Measurements from ENCODE around the gene EDDM13. TPM values are rescaled to one million over a fixed set of nuclear protein-coding genes. Genes with fewer than 3 reads are reported as not detected.

EDDM13 gene
- total and polyA plus RNA-seq, 2 of the 8 experiments (the other 6 are each of a cell fraction or from before 2014, with no cell fraction given), result not detected

DNA sequence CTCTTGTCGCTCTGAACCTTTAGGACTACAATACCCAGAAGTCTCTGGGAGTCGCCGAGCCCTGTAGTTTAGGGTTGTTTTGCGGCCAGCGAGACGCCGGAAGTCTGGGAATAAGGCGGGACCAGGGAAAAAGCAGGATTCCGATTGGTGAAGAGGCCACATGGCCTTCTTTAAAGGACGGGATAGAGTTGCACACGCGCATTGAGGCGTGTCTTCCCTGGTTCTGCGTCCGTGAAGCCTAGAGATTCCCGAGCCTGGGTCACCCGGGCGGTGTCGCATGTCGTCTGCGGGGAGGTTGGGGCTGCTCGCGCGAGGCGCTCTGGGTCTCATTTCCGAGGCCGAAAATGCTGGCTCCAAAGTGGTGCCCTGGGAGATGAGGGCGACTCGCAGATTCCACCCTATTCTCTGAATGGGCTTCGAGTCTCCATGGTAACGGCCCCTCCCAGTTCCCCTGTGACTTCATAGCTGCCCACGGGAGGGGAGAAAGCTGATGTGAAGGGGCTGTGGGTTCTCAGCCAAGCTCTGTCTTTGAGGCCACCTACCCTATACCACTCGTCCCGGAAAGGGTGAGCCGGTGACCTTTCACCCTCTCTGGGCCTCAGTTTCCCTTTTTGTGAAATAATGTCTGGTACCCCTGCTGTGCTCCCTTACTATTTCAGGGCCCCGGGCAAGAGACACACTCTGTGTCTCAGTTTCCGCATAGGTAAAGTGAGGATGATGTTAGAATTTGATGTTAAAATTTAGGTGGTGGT is 42.7 kb downstream of the EDDM13 start:
- H3K27ac ChIP-seq (ENCODE audit: low read depth, low read length), result peak overlapping the region; percentile 98
- H3K79me1 ChIP-seq (ENCODE audit: low read depth, low read length), result no peaks in the 10 kb centered on the region
- 0 out of 2 replicates have a peak overlapping the region, but pooled peaks have one; percentile 19 for H4K8ac ChIP-seq (ENCODE audit: extremely low read depth, insufficient read depth, low read length)
- H2BK120ac ChIP-seq (replicated peaks; ENCODE audit: low read depth, low read length), result no peak overlapping the region
- H3K4me3 ChIP-seq (ENCODE audit: extremely low read depth in 1 of 4, insufficient read depth in 2 of 4, low read depth in 3 of 4, low read length in 4 of 4), result peak overlapping the region; percentile 71 to 99 (median 90)
- H3K18ac ChIP-seq (ENCODE audit: extremely low read depth, low read length), result peak overlapping the region; percentile 93
- no peak overlapping the region for H2AK5ac ChIP-seq (ENCODE audit: low read depth, low read length)
- peak overlapping the region; percentile 98 for H2BK5ac ChIP-seq (ENCODE audit: low read depth, low read length)
- H3K23me2 ChIP-seq (ENCODE audit: low read depth, low read length), result no peaks in the 10 kb centered on the region; the same call in 1 of the 2 replicates
- peaks cover 0 to 3% (median 1%) of the 10 kb centered on the region in 4 experiments; a peak in 2 of 7 replicates for H3K4me1 ChIP-seq (replicated peaks in 1 of 4; ENCODE audit: control insufficient read depth in 3 of 4, insufficient read depth in 4 of 4, low read length in 3 of 4)
- no peaks in the 10 kb centered on the region for H3K36me3 ChIP-seq (ENCODE audit: control insufficient read depth in 2 of 4, insufficient read depth in 4 of 4, low read length in 3 of 4)
- H3K79me2 ChIP-seq (ENCODE audit: control insufficient read depth in 1 of 2, insufficient read depth in 2 of 2, low read length in 2 of 2), result no peaks in the 10 kb centered on the region
- H3K9me3 ChIP-seq (ENCODE audit: insufficient read depth in 2 of 2, low read depth in 1 of 2, low read length in 1 of 2), result no peaks in the 10 kb centered on the region
- peak overlapping the region; percentile 91 for H4K91ac ChIP-seq (replicated peaks; ENCODE audit: insufficient read length, low read length)
- peak overlapping the region; percentile 82; the same call in 1 of the 2 replicates for H2BK12ac ChIP-seq (ENCODE audit: low read depth, low read length)
- no peak overlapping the region for H2BK20ac ChIP-seq (ENCODE audit: low read length)
- no peak overlapping the region for H3K14ac ChIP-seq (ENCODE audit: insufficient read length)
- peak; percentile 81 to 88 for DNase-seq (ENCODE audit: low read depth in 1 of 2, low spot score in 2 of 2)
- peak overlapping the region; percentile 93 for H4K5ac ChIP-seq (ENCODE audit: insufficient read length, low read depth, low read length)
- CTCF ChIA-PET (ENCODE audit: partially characterized antibody), result interaction anchor here (0.6 to 2.7 kb wide), 4 partner anchors 34 to 662 kb away, joined by 3 to 10 read pairs (median 6); no protein-coding TSS in a partner anchor
- H2BK15ac ChIP-seq (ENCODE audit: low read length), result no peak overlapping the region
- H3K9ac ChIP-seq (replicated peaks in 1 of 4; ENCODE audit: extremely low read depth in 1 of 4, low read depth in 3 of 4, low read length in 3 of 4), result peak overlapping the region in 3 of 4 experiments; percentile 87 to 95 (median 94); a peak in 6 of 7 replicates
- H2AFZ ChIP-seq (ENCODE audit: low read length), result peak overlapping the region; percentile 98
- H3K56ac ChIP-seq (replicated peaks; ENCODE audit: insufficient read length, low read depth, low read length), result peak overlapping the region; percentile 89
- 7% methylated on average over 37 of the region's 37 CpGs; no CpG with 5 or more reads in 1 of the 2 experiments for WGBS, 2 experiments (ENCODE audit: extremely low coverage in 1 of 2, insufficient coverage in 1 of 2, insufficient read length in 1 of 2, insufficient replicate concordance in 2 of 2, low coverage in 1 of 2, low lambda C conversion rate in 2 of 2, missing lambda C conversion rate in 1 of 2)
- POLR2A ChIA-PET (ENCODE audit: partially characterized antibody), result interaction anchor here (0.6 to 1.4 kb wide), 2 partner anchors 10 to 780 kb away, joined by 3 to 5 read pairs; no protein-coding TSS in a partner anchor
- H4K20me1 ChIP-seq (replicated peaks in 1 of 2; ENCODE audit: control insufficient read depth in 1 of 2, insufficient read depth in 2 of 2, low read length in 2 of 2), result no peaks in the 10 kb centered on the region
- no peaks in the 10 kb centered on the region for H3K27me3 ChIP-seq (replicated peaks in 1 of 4; ENCODE audit: control insufficient read depth in 3 of 4, extremely low read depth in 1 of 4, insufficient read depth in 3 of 4, low read length in 3 of 4)
- FAIRE-seq, result peak; percentile 79
- no peak overlapping the region for H3K4ac ChIP-seq (replicated peaks; ENCODE audit: insufficient read length, low read depth, low read length)
- no peak overlapping the region for H3K23ac ChIP-seq (ENCODE audit: insufficient read length)
- peak overlapping the region; percentile 87 to 91 for H3K4me2 ChIP-seq (ENCODE audit: insufficient read depth in 1 of 2, low read depth in 2 of 2, low read length in 2 of 2)
- TF ChIP-seq KDM4A (IDR thresholded peaks at IDR 0.05; ENCODE audit: low read depth, low read length, severe bottlenecking), result peak; percentile 74
- TF ChIP-seq POLR2A (IDR thresholded peaks at IDR 0.05; ENCODE audit: control extremely low read depth in 1 of 2, low read depth in 2 of 2, low read length in 2 of 2), result no peak; a peak in 1 of 3 replicates
- TF ChIP-seq BACH1 (IDR thresholded peaks at IDR 0.05; ENCODE audit: low read length), result no peak
- TF ChIP-seq SAP30 (IDR thresholded peaks at IDR 0.05; ENCODE audit: insufficient read depth, insufficient replicate concordance, low read length), result peak; percentile 84
- 0 out of 4 replicates have a peak, but pooled peaks have one; percentile 16 to 51 for TF ChIP-seq HDAC2 (IDR thresholded peaks at IDR 0.05; ENCODE audit: borderline replicate concordance in 1 of 2, low read depth in 2 of 2, low read length in 2 of 2)
- TF ChIP-seq EGR1 (IDR thresholded peaks at IDR 0.05; ENCODE audit: borderline replicate concordance, low read depth, low read length), result no peak
- TF ChIP-seq KDM1A (IDR thresholded peaks at IDR 0.05; ENCODE audit: borderline replicate concordance, low read length), result no peak
- no peak for TF ChIP-seq GTF2F1 (IDR thresholded peaks at IDR 0.05; ENCODE audit: borderline replicate concordance, low read depth, low read length)
- TF ChIP-seq SP1 (IDR thresholded peaks at IDR 0.05; ENCODE audit: low read depth, low read length), result 0 out of 2 replicates have a peak, but pooled peaks have one; percentile 13
- TF ChIP-seq SP2 (IDR thresholded peaks at IDR 0.05; ENCODE audit: low read length), result peak; percentile 16; the same call in 1 of the 2 replicates
- TF ChIP-seq YY1 (IDR thresholded peaks at IDR 0.05; ENCODE audit: low read depth, low read length), result no peak
